Embryonic facial prominence (tissue), 1 donor: ENCODE data around the gene METTL8.
"Not testable (repeated sequence)": the region's sequence is repeated elsewhere in the genome, so short reads cannot be mapped to it uniquely, and the experiment has no call there.

Experiments
- DNase-seq: peaks from one replicate; pipeline ENCODE4 v3.0.0-alpha.2; 2016; ENCODE audit errors: extremely low spot score

Gene METTL8

DNA sequence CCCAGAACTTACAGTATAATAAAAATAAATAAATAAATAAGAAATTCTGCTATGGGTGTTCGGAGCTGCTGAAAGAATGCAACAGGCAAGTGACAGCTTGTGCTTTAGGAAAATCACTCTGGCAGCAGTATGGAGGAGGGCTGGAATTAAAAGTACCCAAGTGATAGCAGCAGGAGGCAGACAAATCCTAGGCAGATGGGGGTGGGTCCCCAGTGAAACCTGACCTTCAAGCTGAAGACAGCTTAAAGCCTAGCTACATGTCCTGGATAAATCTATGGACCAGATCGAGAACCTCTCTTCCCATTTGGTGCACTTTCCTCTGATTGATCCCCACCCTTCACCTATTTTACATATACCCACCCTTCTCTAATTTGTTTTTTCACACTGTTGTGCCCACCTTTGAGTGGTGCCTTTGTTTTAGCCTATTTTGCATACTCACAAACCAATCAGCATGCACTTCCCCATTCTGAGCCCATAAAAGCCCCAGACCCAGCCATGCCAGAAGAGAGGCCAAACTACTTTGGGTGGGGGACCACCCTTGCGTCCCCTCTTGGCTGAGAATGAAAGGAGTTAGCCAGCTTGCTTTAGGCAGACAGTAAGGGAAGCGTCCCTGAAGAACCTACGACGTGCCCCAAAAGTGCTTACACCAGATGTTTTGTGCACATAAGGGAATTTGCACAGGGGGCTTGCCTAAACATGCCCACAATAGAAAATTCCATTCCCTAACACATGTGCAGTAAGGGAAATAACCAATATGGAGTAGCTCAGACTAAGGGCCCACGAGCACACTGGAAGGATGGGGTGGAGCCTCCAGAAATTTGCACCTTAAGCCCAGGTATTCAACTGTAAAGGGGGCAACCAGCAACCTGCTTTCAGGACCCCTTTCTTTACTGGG lies 3.0 kb downstream of the METTL8 start:
- no peak for DNase-seq

DNA sequence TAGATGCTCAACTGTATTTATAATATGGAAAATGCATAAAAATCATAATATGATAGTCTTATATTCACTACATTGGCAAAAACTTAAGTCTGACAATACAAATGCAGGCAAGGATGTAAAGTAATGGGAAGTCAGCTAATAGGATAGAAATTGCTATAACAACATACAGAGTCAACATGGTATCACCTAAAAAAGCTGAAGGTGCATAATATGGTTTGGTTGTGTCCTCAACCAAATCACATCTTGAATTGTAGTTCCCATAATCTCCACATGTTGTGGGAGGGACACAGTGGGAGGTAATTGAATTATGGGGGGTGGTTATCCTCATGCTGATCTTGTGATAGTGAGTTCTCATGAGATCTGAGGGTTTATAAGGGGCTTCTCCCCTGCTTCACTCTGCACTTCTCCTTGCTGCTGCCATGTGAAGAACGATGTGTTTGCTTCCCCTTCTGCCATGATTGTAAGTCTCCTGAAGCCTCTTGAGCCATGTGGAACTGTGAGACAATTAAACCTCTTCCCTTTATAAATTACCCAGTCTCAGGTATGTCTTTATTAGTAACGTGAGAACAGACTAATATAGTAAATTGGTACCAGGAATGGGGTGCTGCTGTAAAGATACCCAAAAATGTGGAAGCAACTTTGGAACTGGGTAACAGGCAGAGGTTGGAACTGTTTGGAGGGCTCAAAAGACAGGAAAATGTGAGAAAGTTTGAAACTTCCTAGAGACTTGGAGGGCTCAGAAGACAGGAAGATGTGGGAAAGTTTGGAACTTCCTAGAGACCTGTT lies 10.9 kb downstream of the METTL8 start:
- not testable (repeated sequence) for DNase-seq

DNA sequence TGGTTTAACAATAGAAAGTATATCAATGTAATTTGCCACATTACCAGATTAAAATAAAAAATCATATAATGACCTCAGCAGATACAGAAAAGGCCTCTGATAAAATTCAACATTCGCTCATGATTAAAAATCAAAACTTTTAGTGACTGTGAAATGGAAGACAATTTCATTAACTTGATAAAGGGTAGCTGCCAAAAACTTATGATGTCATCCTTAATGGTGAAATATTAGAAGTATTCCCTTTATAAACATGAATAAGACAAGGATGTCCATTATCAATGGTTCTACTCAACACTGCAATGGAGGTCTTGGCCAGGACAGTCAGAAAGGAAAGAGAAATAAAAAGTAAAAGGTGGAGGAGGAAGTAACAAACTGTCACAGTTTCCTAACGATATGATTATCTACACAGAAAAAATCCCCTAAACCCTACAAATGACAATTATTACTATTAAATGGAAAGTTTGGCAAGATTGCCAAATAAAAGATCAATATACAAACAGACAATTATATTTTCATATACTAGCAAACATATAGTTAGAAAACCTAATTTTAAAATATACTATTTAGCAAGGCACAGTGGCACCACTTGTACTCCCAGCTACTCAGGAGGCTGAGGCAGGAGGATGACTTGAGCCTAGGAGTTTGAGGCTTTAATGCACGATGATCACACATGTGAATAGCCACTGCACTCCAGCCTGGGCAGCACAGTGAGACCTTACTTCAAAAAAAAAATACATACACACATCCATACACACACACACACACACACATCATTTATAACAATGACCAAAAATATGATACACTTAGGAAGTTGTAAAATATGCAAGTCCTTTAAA lies 12.8 kb downstream of the METTL8 start:
- no peak for DNase-seq

DNA sequence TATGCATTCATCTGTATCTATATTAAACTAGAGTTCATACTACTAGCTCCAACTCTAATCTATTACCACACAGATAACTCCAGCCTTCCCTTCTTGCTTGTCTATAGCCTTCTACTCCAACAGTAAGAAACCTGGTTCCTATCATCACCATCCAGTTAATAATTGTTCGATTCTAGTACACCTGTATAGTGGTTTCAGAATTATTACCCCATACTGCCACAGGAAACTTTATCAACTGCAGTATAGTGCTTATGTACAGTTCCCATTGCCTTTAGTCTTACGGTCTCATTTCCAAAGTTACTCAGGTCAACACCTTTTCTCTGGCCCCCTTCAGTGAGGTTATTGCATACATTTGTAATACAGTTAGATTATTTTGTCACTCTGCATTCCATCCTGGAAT lies 14.5 kb downstream of the METTL8 start:
- DNase-seq: no peak

DNA sequence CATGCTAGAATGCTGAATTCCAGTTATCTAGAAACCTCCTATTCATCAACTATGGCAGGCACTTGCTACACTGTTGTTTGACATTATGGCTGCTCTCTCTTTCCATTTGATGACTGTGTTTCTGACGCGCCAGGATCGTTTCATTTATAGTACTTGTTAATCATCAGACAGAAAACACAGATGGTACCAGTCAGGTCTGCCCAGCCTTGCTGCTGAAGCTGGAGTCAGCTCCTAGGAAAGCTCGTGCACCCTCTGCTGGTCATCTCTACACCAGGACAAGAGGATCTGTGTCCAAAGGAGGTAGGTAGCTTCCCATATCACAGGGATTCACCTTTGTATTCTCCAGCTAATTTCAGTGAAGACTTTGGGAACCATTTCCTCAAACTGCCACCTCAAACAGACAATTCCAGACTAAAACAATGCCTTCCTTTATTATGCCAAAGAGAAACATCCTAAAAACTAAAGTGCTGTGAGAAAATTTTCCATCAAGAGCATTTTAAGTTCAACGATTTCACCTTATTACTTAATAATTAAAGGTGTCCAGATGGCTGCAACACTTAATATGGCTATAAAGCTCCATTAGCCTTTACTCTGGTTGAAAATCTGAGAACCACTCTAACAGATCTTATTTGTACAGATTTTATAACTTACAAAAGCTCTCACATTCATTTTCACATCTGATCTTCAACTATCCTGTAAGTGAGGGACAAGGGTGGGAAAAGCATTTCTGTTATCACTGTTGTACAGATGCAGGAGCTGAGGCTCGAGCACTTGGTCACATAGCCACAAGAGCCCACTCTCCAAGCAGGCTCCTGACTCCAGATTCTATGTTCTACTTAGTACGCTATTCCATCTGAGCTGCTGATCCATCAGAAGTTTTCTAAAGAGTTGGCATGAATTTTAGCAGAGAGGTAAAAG lies 17.5 kb downstream of the METTL8 start:
- peak; percentile 84 for DNase-seq

DNA sequence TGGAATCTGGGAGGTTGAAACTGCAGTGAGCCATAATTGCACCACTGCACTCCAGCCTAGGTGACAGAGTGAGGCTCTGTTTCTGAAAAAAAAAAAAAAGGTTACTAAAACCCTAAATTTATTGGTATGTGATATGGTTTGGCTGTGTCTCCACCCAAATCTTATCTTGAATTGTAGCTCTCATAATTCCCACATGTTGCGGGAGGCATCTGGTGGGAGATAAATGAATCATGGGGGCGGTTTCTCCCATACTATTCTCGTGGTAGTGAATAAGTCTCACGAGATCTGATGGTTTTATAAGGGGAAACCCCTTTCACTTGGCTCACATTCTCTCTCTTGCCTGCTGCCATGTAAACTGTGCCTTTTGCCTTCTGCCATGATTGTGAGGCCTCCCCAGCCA lies 19.1 kb downstream of the METTL8 start:
- not testable (repeated sequence) for DNase-seq

DNA sequence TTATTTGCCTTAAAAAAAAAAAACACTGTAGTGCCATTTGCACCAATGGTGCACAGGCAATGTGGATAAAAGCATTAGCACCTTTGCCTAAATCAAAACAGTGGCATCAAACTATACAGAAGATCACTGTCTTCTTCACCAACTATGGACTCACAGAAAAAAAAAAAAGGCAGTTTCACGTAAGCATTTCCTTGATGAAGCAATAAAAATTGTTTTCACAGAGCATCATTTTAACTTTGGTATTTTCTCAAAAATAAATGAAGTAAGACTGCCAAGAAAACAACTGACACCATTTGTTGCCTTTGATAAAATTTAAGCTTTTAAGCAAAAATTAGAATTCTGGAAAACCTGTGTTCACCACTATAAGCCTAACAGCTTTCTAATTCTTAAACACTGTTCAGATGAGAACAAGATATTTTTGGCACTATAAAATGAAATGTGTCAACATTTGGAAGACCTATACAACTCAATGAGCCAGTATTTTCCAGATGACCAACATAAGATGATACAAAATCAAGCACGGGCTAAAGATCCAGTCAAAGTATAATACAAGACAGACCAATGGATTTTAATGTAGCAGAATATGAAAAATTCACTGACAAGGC lies 21.1 kb downstream of the METTL8 start:
- DNase-seq: no peak

DNA sequence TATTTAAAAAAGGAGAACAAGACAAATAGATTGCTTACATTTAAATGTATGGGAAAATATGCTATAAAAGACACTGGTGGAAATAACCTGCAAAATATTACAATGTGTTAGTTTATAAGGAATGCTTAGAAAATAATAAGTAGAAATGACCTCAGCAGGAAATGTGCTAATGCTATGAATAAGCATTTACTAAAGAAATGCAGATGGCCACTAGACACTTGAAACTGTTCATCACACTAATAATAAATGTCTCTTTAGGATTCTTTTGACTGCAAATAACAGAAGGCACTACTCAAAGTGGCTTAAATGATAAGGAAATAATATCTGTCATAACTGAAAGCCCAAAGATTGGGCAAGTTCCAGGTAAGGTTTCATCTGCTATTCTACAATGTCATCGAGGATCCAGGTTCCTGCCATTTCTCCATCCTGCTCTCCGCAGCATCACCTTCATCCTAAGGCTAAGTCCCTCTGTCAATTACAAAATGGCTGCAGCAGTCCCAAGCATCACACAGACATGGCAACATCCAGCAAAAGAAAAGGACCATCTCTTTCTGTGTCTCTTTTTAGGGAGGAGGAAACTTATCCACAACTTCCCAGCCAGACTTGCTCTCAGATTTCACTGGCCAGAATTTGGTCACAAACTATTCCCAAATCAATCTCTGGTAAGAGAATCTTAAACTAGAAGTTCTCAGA lies 21.9 kb downstream of the METTL8 start:
- no peak for DNase-seq

DNA sequence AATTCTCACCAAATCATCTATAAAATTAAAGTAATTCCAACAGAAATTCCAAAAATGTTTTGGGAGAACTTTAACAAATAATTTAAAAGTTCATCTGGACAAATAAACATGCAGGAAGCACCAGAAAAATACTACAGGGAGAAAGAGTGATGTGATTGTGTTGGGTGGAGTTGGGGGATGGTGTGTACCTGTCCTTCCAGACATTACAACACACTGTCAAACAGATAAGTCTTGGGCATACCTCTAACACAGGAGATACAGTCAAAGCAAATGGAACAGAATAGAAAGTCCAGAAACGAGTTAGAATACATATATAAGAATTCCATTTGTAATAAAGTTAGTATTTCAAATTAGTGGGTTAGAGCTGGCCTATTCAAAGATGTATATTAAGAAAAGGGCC lies 22.6 kb downstream of the METTL8 start:
- DNase-seq: no peak

DNA sequence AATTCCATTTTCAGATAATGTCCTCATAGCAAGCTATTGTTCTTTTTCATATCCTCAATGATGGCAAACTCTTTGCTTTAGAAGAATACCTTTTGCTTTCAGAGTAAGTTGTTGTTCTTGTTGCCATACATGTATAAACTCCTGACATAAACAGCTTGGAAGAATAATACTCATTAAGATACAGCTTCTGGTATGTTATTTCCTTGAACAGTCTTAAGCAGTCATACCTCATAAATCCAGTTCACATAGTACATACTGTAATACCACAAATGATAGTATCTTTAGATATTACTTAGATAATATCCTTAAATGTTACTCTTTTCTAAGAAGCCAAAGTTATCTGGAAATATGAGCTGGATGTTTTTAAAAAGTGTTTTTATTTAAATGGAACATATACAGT lies 23.2 kb downstream of the METTL8 start:
- no peak for DNase-seq

DNA sequence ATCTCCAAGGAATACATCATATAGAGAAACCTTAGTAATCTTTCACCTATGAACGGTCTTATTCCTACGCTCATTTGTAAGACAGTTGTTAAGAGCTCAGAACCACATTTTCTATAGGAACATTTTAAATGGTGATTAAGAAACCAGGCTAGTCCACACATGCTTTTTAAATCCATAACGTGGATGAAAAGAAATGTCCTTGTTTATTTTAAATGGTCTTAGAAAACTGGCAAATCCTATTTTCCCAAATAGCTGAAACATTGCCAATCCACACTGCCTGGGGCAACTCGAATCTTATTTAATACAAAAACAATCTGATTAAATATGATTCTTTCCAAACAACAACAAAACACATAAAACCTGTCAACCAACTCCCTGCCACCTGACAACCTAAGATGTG lies 23.7 kb downstream of the METTL8 start:
- DNase-seq: no peak

DNA sequence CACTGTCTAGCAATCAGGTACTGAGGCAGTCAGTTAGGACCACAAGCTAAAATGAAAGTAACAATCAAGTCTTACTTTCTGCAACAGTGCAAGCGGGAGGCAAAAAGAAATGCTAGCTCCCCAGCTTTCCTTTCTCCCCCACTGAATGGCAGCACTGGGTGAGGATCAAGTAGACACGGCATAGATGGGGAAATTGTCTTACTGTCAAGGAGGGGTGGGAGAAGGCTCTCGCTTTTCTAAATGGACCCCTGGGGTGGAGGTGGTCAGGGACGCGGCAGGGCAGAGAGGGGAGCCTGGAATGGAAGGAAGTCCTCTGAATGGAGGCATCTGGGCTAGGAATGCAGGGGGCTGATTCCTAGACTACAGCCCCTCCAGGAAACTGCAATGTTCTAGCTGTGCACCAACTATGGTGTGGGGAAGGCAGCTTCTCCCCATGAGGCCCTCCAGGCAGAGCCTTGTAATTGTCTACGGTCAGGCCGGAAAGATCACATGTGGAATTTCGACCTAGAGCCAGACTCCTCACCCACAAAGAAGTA lies 24.3 kb downstream of the METTL8 start:
- no peak for DNase-seq

DNA sequence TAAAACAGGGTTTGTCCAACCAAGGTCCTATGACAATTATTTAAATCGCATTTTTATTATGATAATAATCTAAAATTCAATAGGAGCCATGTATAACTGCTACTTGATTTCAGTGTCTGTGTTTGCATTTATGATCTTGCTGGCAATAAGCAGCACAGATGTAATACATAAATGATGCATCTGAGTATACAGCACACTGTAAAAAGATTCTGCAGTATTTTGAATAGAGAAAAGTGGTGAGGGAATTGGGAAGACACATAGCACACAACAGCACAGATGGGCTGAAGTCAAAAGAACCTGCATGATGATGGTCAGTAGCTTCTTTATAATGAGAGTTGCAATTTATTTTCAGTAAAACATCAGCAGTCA lies 26.1 kb downstream of the METTL8 start:
- no peak for DNase-seq

DNA sequence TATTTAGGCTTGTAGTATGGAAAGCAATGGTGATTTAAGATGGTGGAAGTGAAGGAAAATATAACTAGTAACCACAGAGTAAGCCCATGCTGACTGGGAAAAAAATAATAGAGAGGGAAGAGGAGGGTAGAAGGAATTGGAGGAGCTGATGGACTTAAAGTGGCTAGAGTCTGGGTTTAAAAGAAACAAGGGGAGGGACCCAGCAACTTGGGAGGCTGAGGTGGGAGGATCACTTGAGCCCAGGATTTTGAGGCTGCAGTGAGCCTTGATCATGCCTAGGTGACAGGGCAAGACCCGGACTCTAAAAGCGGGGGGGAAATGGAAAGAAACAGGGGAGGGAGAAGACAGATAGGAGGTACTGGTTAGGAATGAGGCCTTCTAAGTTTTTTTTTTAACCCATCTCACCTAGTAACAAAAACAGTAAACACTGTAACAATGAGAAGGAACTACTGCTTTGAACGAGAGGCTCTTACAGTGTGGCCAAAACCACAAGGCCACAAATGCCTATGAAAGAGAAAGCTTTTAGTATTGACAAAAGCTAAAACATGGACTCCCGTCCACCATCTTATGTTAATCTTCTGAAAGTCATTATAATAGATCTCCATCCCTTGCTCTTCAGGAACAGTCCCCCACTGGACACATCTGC lies 26.6 kb downstream of the METTL8 start:
- no peak for DNase-seq

DNA sequence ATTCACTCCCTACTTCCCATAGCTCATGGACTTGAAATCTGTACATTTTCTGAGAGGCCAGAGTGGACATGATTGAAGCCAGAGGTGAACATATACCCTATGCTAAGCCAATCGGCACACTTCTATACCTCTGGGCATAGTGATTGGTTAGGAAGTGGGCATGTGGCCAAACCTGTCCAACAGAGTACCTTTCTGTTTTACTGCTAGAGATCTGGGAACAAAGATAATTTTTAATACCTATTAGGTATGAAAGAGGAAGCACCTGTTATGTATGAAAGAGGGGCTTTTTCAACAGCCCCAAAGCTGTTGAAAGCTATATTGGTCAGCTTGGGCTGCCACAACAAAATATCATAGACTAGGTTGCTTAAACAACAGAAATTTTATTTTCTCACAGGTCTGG lies 27.7 kb downstream of the METTL8 start:
- no peak for DNase-seq

DNA sequence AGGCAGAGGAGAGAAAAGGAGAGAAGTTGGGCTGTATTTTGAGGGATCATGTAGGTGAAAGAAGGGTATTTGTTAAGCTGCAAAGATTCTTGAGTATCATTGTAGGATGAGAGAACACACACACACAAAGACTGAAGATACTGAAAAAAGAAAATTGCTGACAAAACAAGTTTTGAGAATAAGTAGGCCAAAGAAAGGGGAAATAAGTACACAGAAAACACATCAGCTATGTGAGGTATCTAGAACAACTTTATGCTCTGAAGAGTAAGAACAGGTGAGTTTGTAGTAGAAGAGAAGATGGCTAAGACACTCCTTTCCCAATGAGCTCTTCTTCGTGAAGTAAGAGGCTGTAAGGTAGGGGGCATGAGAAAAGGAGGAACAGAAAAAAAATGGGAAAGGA lies 28.2 kb downstream of the METTL8 start:
- no peak for DNase-seq

DNA sequence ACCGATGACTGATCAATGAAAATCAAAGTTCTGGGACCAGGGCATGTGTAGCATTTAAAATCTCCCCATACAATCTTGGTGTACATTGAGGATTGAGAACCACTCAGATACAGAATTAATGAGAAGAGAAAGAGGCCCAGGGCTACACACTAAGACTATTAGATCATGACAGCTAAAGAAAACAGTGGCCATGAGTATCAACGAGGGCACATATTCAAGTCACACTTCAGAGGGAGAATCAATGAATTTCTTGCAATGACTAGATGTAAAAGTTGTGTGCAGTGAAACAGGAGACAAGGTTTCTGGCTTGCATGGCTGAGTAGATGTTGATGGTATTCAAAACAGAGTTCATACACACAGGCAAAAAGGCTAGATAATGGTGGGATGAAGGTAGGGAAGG lies 29.1 kb downstream of the METTL8 start:
- DNase-seq: no peak

DNA sequence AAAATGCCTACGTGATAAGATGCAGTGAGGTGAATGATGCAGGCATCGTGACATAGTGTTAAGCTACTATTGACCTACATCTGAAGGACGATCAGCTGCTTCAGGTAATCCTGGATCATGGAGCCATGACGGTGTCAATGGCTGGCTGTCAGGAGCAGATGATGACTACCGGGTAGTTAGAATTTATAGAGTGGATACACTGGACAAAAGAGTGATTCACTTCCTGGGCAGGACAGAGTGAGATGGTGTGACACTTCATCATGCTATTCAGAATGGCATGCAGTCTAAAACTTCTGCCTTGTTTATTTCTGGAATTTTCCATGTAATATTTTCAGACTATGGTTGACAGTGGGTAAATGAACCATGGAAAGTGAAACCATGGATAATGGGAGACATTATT lies 29.5 kb downstream of the METTL8 start:
- no peak for DNase-seq

DNA sequence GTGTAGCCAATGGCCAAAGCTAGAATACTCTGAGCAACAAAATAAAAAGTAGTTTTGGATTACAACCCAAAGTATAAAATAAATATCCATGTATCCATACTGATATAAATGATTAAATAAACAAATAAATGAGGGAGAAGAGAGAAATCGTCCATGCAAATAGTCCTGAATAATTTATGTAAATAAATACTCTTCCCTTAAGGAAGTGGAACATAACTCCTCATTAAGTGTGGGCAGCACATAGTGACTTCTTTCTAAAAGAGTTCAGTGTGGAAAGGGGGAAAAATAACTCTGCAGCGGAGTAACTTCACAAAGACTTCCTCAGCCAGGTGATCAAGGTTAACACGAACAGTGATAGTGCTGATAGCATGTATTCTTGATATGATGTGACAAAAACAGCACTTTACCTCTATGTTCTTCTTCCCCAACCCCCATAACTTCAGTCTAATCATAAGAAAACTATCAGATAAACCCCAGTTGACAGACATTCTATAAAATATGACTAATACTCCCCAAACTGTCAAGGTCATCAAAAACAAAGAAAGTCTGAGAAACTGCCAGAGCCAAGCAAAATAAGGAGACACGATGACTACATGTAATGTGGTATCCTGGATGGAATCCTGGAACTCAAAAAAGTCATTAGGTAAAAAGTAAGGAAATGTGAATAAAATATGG lies 30.7 kb downstream of the METTL8 start:
- no peak for DNase-seq
